Measurements from ENCODE around the gene IFT88. TPM values are rescaled to one million over a fixed set of nuclear protein-coding genes. Genes with fewer than 3 reads are reported as not detected.
"Not testable (repeated sequence)": the region's sequence is repeated elsewhere in the genome, so short reads cannot be mapped to it uniquely, and the experiment has no call there.

The IFT88 gene
- total RNA-seq, 1 experiment from 2014 or later = 7.5 TPM

DNA sequence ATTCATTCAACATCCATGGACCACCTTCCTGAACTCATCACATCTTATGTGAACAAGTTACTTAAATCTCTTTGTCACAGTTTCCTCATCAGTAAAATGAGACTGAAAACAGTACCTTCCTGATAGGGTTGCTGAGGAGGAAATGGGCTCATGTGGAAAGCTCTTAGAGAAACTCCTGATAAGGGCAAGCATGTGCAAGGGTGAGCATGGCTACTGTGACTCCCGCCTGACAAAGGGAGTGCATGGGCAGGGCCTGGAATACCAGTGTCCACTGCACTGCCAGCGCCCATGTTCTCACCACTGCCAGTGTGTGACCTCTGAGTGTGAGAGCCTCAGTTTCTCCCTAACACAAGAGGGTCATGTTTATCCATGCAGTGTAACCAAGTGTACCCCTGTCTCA, 109.3 kb downstream of the IFT88 start:
- Histone ChIP-seq H3K27me3 (replicated peaks) (no peaks in the 10 kb centered on the region), H3K27ac (no peak overlapping the region), H3K36me3 (no peaks in the 10 kb centered on the region), H3K4me1 (replicated peaks) (no peaks in the 10 kb centered on the region), H3K4me3 (no peak overlapping the region), H3K9me3 (replicated peaks) (no peaks in the 10 kb centered on the region)
- DNase-seq (ENCODE audit: low read depth in 1 of 2, low spot score in 2 of 2) = no peak

- not testable (repeated sequence) for H3K9me3 ChIP-seq (replicated peaks); DNase-seq (ENCODE audit: low read depth in 1 of 2, low spot score in 2 of 2); H3K4me3 ChIP-seq; H3K27ac ChIP-seq; H3K4me1 ChIP-seq (replicated peaks); H3K27me3 ChIP-seq (replicated peaks); H3K36me3 ChIP-seq
Measured at GRCh38 chr13:20678606-20679005, 111.6 kb downstream of the IFT88 start.

- Histone ChIP-seq H3K4me1 (replicated peaks) (no peaks in the 10 kb centered on the region), H3K9me3 (replicated peaks) (no peaks in the 10 kb centered on the region), H3K27ac (no peak overlapping the region), H3K36me3 (no peaks in the 10 kb centered on the region), H3K4me3 (no peak overlapping the region), H3K27me3 (replicated peaks) (no peaks in the 10 kb centered on the region)
- no peak for DNase-seq (ENCODE audit: low read depth in 1 of 2, low spot score in 2 of 2)
Measured at GRCh38 chr13:20679879-20680278, 112.9 kb downstream of the IFT88 start.

GRCh38 chr13:20680416-20681080, 113.6 kb downstream of the IFT88 start:
- Histone ChIP-seq H3K9me3 (replicated peaks) (no peaks in the 10 kb centered on the region), H3K27me3 (replicated peaks) (no peaks in the 10 kb centered on the region), H3K4me3 (no peak overlapping the region), H3K4me1 (replicated peaks) (no peaks in the 10 kb centered on the region), H3K27ac (no peak overlapping the region), H3K36me3 (no peaks in the 10 kb centered on the region)
- no peak for DNase-seq (ENCODE audit: low read depth in 1 of 2, low spot score in 2 of 2)

- DNase-seq (ENCODE audit: low read depth in 1 of 2, low spot score in 2 of 2); H3K9me3 ChIP-seq (replicated peaks); H3K27me3 ChIP-seq (replicated peaks); H3K36me3 ChIP-seq; H3K4me3 ChIP-seq; H3K4me1 ChIP-seq (replicated peaks); H3K27ac ChIP-seq: not testable (repeated sequence)
Measured at GRCh38 chr13:20681481-20681880, 114.5 kb downstream of the IFT88 start.

- H3K27me3 ChIP-seq (replicated peaks) = no peaks in the 10 kb centered on the region
- H3K36me3 ChIP-seq = no peaks in the 10 kb centered on the region
- H3K9me3 ChIP-seq (replicated peaks) = no peaks in the 10 kb centered on the region
- no peak overlapping the region for H3K4me3 ChIP-seq
- H3K4me1 ChIP-seq (replicated peaks) = no peaks in the 10 kb centered on the region
- H3K27ac ChIP-seq = no peak overlapping the region
- no peak for DNase-seq (ENCODE audit: low read depth in 1 of 2, low spot score in 2 of 2)
Measured at GRCh38 chr13:20682061-20682460, 115.1 kb downstream of the IFT88 start.

- no peaks in the 10 kb centered on the region for H3K36me3 ChIP-seq
- no peak overlapping the region for H3K27ac ChIP-seq
- DNase-seq (ENCODE audit: low read depth in 1 of 2, low spot score in 2 of 2) = no peak
- H3K9me3 ChIP-seq (replicated peaks) = no peaks in the 10 kb centered on the region
- H3K4me3 ChIP-seq = no peak overlapping the region
- H3K27me3 ChIP-seq (replicated peaks) = no peaks in the 10 kb centered on the region
- no peaks in the 10 kb centered on the region for H3K4me1 ChIP-seq (replicated peaks)
Measured at GRCh38 chr13:20684041-20684440, 117.1 kb downstream of the IFT88 start.

- Histone ChIP-seq H3K9me3 (replicated peaks) (no peaks in the 10 kb centered on the region), H3K36me3 (no peaks in the 10 kb centered on the region), H3K27me3 (replicated peaks) (no peaks in the 10 kb centered on the region), H3K27ac (no peak overlapping the region), H3K4me3 (no peak overlapping the region), H3K4me1 (replicated peaks) (no peaks in the 10 kb centered on the region)
- no peak for DNase-seq (ENCODE audit: low read depth in 1 of 2, low spot score in 2 of 2)
Measured at GRCh38 chr13:20684546-20684945, 117.6 kb downstream of the IFT88 start.

GRCh38 chr13:20685092-20685491, 118.1 kb downstream of the IFT88 start:
- Histone ChIP-seq H3K36me3 (no peaks in the 10 kb centered on the region), H3K27me3 (replicated peaks) (no peaks in the 10 kb centered on the region), H3K4me1 (replicated peaks) (no peaks in the 10 kb centered on the region), H3K4me3 (no peak overlapping the region), H3K27ac (no peak overlapping the region), H3K9me3 (replicated peaks) (no peaks in the 10 kb centered on the region)
- no peak for DNase-seq (ENCODE audit: low read depth in 1 of 2, low spot score in 2 of 2)

GRCh38 chr13:20686167-20686566, 119.2 kb downstream of the IFT88 start:
- no peak for DNase-seq (ENCODE audit: low read depth in 1 of 2, low spot score in 2 of 2)

DNA sequence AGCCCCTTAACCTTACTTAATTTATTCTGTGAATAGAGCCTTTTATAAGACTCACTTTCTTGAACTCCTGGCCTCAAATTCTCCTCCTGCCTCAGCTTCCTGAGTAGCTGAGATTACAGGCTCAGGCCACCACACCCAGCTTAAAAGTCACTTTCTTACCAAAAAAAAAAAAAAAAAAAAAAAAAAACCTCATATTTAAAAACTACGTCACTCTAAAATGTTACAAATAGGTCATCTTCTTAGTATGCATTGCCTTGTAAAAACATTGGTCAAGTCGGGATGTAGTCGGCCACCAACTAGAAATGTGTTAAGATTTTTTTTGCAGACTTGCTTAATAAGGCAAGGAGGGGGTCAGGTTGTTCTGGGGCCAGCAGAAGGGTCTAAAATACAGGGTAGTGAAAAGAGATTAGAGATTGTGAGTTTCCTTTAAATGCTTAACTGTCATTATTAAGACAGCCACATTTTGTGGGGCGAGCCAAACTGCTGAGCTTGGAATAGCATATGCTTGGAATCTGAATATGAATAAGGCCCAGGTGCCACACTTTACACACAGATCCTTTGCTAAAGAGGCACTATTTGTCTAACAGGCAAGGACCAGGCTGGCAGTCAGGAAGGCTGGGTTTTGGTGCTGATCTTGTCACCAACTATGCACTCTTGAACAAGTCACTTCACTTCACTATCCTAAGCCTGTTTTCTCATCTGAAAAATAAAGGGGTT, 120.1 kb downstream of the IFT88 start:
- DNase-seq (ENCODE audit: low read depth in 1 of 2, low spot score in 2 of 2) = no peak
- Histone ChIP-seq H3K4me1 (replicated peaks) (no peaks in the 10 kb centered on the region), H3K36me3 (no peaks in the 10 kb centered on the region), H3K9me3 (replicated peaks) (no peaks in the 10 kb centered on the region), H3K4me3 (no peak overlapping the region), H3K27me3 (replicated peaks) (no peaks in the 10 kb centered on the region), H3K27ac (no peak overlapping the region)

More at GRCh38 chr13:20686167-20686566, 119.2 kb downstream of the IFT88 start:
- Histone ChIP-seq H3K9me3 (replicated peaks) (no peaks in the 10 kb centered on the region), H3K27me3 (replicated peaks) (no peaks in the 10 kb centered on the region), H3K36me3 (no peaks in the 10 kb centered on the region), H3K27ac (no peak overlapping the region), H3K4me3 (no peak overlapping the region), H3K4me1 (replicated peaks) (no peaks in the 10 kb centered on the region)

GRCh38 chr13:20689291-20689690, 122.3 kb downstream of the IFT88 start:
- Histone ChIP-seq H3K36me3 (no peaks in the 10 kb centered on the region), H3K4me3 (no peak overlapping the region), H3K27me3 (replicated peaks) (no peaks in the 10 kb centered on the region), H3K4me1 (replicated peaks) (no peaks in the 10 kb centered on the region), H3K9me3 (replicated peaks) (no peaks in the 10 kb centered on the region), H3K27ac (no peak overlapping the region)
- DNase-seq (ENCODE audit: low read depth in 1 of 2, low spot score in 2 of 2) = no peak

DNA sequence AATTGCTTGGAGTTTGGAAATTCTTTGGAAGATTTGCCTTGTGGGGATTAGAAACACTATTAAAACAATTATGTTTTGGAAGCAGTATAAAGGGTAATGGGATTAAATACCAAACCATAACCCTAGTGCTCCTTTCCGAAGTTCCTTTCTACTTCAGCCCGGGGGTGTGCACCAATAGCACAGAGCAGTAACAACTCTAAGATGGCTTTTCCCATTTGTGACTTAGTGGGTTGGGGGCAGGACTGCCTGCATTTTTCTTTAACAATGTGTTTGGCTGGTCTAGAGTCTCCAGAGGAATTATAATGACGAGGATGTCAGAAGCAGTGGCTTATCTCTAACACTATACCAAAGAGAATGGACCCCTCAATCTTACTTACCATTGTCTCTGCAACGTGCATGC, 124.7 kb downstream of the IFT88 start:
- Histone ChIP-seq H3K27me3 (replicated peaks) (no peaks in the 10 kb centered on the region), H3K9me3 (replicated peaks) (no peaks in the 10 kb centered on the region), H3K27ac (no peak overlapping the region), H3K4me3 (no peak overlapping the region), H3K4me1 (replicated peaks) (no peaks in the 10 kb centered on the region), H3K36me3 (no peaks in the 10 kb centered on the region)
- DNase-seq (ENCODE audit: low read depth in 1 of 2, low spot score in 2 of 2) = no peak

DNA sequence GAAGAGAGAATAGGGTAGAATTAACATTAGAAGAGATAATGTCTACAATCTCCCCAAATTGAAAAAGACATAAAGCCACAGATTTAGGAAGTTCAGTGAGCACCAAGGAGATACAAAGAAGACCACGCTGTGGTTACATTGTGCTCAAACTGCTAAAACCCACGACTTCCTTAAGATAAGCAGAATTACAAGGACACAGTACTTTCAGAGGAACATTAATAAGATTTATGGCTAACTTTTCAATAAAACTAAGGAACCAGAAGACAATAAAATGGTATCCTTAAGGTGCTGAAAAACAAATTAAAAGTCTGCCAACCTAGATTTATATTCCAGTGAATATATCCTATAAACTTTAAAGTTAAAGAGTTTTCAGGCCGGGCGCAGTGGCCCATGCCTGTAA, 129.1 kb downstream of the IFT88 start:
- H3K4me1 ChIP-seq (replicated peaks) = peaks cover 9% of the 10 kb centered on the region
- no peaks in the 10 kb centered on the region for H3K9me3 ChIP-seq (replicated peaks)
- H3K36me3 ChIP-seq = no peaks in the 10 kb centered on the region
- no peak overlapping the region for H3K4me3 ChIP-seq
- H3K27me3 ChIP-seq (replicated peaks) = no peaks in the 10 kb centered on the region
- no peak for DNase-seq (ENCODE audit: low read depth in 1 of 2, low spot score in 2 of 2)
- no peak overlapping the region for H3K27ac ChIP-seq
